Measurements from ENCODE around the gene ATF6.

The ATF6 gene

GRCh38 chr1:161941726-161942436, 175.8 kb downstream of the ATF6 start:
- no peak for DNase-seq (ENCODE audit: low spot score)

DNA sequence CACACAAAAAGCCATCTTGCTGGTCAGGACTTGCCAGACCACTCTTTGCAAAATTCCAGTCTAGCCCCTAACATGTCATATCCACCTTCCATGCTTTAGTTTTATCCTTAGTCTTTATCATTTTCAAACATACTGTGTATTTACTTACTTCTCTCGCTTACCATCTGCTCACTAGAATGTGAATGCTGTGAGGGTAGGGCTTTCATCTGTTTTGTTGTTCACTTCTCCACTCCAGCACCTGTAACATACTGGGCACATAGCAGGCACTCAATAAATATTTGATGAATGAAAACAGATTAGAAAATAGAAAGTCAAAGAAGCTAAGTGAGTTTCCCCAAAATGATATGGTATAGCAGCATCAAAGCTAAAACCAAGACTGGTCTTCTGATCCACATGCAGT, 177.6 kb downstream of the ATF6 start:
- DNase-seq (ENCODE audit: low spot score) = no peak

DNA sequence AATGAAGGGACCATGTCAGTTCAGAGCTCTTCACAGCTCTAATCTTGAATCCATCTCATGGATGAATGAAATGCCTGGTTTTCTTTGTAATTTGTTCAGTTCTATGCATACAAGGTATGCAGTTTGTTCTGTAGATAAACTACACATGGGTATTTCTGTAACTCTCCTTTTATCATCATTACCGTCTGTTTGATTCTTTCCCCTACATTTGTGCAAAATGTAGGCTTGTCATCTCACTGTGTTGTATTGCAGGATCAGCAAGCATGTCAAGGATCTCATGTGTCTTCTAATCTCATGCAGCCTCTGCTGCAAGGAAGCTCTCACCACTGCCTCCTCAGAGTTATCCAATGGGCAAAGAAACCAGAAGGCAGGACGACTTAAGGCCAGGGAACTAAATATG, 178.3 kb downstream of the ATF6 start:
- DNase-seq (ENCODE audit: low spot score) = no peak

DNA sequence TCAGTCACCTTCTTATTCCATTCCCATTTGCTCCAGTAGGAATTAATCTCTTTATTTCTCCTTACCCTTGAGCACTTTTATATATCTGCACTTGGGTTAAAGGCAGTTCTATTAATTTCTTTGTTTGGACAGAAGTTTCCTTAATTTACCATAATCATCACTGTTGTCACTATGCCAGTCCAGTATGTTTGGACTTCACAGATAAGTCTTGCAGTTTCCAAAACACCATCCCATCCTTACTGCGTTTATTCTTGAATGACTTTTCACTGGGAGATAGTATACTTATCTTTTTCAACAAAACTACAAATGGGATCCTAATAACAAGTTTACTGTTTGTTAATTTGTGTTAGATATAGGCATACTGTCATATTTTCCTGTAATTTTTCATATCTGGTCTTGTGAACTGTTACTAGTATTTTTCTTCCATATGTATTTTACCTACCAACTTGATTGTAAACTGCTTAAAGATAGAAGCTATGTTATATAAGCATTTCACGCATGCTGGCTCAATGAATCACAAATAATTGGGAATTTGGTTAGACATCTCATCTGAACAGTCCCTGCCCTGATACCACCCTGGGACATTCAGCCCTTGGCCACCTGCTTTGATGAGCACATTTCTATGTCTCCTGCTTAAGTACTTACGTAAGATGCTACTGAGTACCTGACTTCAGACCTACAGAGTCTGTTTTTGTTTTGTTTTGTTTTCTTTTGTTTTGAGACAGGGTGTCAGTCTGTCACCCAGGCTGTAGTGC, 179.4 kb downstream of the ATF6 start:
- DNase-seq (ENCODE audit: low spot score) = no peak

GRCh38 chr1:161946071-161946987, 180.2 kb downstream of the ATF6 start:
- no peak for DNase-seq (ENCODE audit: low spot score)

DNA sequence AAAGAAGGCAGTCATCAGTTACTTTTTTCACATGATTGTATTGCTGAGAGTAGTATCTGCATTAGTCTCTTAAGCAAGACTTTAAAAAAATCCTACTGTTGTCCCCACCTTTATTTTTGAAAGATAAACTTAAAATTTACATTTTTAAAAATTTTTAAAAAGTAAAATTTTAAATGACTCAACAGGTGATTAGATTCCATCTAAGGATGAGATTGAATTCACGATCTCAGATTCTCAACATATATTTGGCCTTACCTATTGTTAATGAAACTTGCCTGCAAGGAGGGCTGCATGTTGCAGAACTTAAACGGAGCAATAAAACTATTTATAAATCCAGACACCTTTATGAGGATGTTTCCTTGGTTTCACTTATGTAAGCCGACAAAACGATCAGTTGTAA, 182.3 kb downstream of the ATF6 start:
- no peak for DNase-seq (ENCODE audit: low spot score)

- no peak for DNase-seq (ENCODE audit: low spot score)
Observed at GRCh38 chr1:161949548-161949947, 183.4 kb downstream of the ATF6 start.

- no peak for DNase-seq (ENCODE audit: low spot score)
Observed at GRCh38 chr1:161950377-161950776, 184.3 kb downstream of the ATF6 start.

DNA sequence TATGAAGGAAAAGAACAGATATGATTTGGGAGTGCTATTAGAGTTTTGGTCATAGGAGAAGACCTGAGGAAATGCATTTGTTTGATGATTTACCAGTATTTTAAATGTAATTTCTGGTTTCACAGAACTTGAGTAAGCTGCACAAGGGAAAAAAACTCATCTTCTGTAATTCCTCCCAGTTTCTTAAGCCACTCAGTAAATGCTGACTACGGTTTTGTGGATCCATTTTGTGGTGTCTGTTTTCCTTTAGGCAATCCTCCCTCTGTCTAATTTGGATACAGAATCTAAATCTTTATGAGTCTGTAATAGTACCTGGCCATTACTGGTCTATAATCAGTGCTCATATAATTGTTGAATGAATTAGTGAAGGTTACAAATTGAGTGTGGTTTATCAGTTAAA, 185.5 kb downstream of the ATF6 start:
- DNase-seq (ENCODE audit: low spot score) = no peak

DNA sequence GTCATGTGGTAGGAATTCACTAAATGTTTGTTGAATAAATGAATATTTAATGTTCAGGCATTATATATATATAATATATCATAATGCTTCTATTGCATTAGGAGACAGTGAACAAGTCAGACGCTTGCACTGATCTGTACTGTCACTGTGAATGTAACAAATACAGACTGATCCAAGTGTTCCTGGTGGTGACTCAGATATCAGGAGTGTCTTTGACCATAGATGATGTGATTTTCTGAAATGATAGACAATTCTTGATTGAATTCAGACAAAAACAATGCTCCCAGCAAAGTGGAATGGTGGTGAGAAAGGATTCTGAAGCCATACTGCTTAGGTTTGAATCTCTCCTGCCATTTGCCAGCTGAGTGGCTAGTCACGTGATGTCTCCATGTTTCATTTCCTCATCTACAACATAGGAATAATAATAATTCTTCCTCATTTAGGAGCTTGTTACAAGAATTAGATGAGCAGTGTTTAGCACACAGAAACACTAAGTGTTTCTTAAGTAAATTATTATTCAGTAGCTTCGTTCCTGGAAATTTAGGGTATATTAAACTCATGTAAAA, 186.6 kb downstream of the ATF6 start:
- DNase-seq (ENCODE audit: low spot score) = no peak

DNA sequence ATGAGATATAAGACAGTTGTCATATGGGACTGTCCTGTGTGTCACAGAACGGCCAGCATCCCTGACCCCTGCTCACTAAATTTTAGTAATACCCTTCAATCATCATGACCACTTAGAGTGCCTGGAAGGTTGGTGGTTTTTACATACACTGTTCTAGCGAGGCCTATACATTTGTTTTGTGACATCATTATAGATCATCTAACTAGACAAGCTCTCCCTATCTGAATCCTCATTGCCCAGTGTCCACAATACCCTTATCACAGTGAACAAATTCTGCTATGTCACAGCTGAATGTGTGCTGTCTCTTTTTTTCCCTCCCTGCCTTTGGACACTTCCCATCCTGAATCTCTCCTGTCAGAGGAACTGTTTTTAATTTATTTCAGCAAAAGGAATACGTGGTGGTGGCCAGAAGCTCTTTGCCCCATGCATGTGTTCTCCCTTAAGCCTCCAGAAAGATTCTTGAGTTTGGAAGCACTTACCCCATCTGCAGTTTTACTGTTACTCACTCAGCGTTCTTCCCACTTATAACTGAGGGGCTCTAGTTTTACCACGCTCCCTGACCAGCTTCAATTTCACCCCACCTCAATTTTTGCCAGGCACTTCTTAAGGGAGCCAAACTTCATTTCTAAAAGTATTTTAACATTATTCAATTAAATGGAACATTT, 187.3 kb downstream of the ATF6 start:
- no peak for DNase-seq (ENCODE audit: low spot score)

- DNase-seq (ENCODE audit: low spot score) = no peak
Observed at GRCh38 chr1:161954050-161954449, 187.9 kb downstream of the ATF6 start.

DNA sequence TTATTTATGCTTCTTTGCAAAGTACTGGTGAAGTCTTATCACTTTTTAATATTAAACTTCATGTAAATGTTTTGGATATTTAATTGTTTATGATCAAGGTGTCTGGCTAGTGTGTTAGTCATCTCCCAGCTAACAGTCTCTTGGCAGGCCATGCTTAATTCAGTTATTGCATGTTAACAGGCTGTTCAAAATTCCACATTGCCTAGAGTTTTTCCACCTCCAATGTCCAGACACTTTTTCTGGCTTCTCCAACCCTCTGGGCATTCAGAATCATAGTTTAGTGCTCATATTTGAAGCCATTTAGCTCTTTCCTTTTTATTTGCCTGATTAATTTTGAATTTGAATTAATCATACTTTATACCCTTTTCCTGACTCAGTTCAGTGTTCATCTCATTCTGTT, 188.3 kb downstream of the ATF6 start:
- DNase-seq (ENCODE audit: low spot score) = no peak

DNA sequence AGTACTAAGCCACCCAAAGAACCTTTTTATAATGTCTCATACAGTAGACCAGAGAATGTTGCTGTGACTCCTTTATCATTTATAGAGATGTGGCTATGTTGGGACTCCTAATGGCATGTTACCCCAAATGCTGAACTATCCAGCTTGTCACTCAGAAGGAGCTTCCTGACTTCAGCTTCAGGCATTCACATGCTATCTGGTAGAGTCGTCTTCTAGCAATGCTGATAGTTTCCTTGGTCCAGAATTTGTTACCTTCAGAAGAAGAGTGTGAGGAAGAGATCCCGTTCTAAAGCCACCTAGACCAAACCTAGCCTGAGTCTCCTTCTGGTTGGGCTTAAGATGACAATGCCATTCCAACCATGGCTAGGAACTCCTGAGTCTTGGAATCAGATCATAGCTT, 189.5 kb downstream of the ATF6 start:
- DNase-seq (ENCODE audit: low spot score) = no peak

GRCh38 chr1:161956097-161956496, 190.0 kb downstream of the ATF6 start:
- DNase-seq (ENCODE audit: low spot score) = no peak

- no peak for DNase-seq (ENCODE audit: low spot score)
Observed at GRCh38 chr1:161956930-161957329, 190.8 kb downstream of the ATF6 start.

DNA sequence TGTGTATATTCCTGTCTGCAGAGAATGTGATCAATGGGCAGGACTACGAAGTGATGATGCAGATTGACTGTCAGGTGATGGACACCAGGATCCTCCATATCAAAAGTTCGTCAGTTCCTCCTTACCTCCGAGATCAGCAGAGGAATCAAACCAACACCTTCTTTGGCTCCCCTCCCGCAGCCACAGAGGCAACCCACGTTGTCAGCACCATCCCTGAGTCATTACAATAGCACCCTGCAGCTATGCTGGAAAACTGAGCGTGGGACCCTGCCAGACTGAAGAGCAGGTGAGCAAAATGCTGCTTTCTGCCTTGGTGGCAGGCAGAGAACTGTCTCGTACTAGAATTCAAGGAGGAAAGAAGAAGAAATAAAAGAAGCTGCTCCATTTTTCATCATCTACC, 192.3 kb downstream of the ATF6 start:
- DNase-seq (ENCODE audit: low spot score) = no peak

DNA sequence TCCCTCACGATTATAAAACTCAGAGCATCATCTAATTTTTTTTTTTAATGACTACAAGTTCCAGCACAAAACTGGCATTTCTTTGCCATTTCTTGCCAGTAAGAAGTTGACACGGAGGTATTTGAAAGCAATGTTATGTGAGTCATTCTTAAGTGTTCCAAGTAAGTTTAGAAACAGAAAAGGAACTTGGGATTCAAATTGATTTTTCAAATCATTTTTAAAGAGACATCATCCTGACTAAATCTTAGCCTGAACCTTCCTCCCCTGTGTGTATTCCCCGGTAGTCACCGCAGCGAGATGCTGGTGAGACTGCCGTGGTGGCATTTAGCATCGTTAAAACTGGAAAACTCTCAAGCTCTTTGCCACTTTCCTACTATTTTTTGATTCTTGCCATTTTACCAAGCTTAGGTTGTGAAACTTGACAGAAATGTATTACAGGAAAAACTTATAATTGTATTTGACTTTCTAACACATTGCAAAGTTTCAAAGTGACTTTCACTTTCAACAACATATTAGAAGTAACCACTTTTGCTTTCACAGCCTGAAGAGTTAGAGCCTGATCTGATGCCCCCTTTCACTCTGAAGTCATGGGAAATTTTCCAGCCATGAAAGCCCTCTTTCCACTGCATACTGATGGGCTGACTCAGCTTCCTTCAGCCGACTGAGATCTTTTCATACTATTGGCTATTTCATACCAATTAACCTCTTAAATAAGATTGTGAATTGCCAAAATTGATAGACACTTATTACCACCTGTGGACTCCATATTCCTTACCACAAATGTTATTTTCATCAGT, 196.2 kb downstream of the ATF6 start:
- DNase-seq (ENCODE audit: low spot score) = no peak

DNA sequence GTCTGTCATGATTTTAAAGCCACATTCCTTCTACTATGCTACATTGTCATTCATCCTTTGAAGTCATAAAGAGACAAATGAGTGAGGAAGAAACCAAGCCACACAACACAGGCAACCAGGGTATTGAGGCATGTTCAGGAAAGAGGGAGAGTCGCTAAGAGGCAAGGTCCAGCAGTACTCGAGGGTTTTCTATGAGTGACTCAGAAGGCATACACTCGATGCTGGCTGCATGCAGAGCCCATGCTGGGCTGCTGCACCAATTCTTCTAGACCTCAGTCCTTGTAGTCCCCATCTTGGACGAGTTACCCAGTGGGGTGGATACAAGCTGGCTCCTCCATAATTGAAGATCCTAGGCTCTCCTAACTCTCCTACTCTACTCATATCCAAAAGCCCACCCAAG, 199.9 kb downstream of the ATF6 start:
- no peak for DNase-seq (ENCODE audit: low spot score)

DNA sequence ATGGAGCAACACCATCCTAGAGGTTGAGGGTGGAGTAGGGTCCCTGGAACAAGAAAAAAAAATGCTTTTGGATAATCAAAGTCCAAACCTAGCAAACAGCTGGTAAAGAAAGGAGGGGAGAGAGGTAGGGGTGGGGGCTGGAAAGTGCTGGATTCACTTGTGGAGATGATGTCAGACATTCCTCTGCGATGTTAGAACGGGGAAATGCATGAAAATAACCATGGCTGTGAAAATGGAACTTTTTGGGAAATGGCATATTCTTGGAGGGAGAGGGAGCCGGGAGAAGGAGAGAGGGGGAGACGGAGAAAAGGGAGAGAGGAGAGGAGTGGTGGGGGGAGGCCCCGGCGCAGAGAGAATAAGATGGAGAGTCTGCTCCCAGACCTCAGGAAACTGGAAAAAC, 203.9 kb downstream of the ATF6 start:
- no peak for DNase-seq (ENCODE audit: low spot score)

DNA sequence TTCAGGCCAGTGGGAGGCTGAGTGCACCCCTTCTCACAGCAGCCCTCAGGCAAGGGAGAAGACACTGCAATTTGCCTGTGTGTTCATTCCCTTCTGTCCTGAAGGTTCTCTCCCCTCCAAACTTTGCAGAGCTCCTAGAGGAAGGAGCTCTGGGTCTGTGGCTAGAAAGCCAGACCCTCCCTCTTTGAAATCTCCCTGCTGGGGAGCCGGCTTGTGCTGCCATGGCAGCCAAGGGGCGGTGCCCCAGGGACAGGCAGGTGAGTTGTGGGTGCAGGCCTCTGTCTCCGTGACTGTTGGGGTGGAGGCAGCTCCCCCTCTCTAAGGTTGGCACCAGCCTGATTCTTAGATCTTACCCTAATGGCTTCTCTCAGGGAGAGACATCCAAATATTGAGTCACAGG, 204.5 kb downstream of the ATF6 start:
- no peak for DNase-seq (ENCODE audit: low spot score)
